Measurements from ENCODE around the gene CNTNAP5.
"Not testable (repeated sequence)": the region's sequence is repeated elsewhere in the genome, so short reads cannot be mapped to it uniquely, and the experiment has no call there.

CNTNAP5 gene

GRCh38 chr2:124353656-124354055 is 328.6 kb downstream of the CNTNAP5 start:
- ATAC-seq = no peak
- TF ChIP-seq ZFP3 (CRISPR knock-in tag; IDR thresholded peaks at IDR 0.05) (no peak), CSRNP3 (CRISPR knock-in tag; IDR thresholded peaks at IDR 0.05) (no peak), PATZ1 (CRISPR knock-in tag; IDR thresholded peaks at IDR 0.05; ENCODE audit: borderline replicate concordance) (no peak), ESRRG (CRISPR knock-in tag; IDR thresholded peaks at IDR 0.05) (no peak), SNAI2 (CRISPR knock-in tag; IDR thresholded peaks at IDR 0.05) (no peak), CREB5 (CRISPR knock-in tag; IDR thresholded peaks at IDR 0.05; ENCODE audit: low read depth) (no peak), OSR1 (CRISPR knock-in tag; IDR thresholded peaks at IDR 0.05) (no peak), GLIS3 (CRISPR knock-in tag; IDR thresholded peaks at IDR 0.05) (no peak)

- TF ChIP-seq CSRNP3 (CRISPR knock-in tag; IDR thresholded peaks at IDR 0.05) = no peak
- no peak for TF ChIP-seq TCF4 (CRISPR knock-in tag; IDR thresholded peaks at IDR 0.05; ENCODE audit: borderline replicate concordance)
- no peak for TF ChIP-seq PATZ1 (CRISPR knock-in tag; IDR thresholded peaks at IDR 0.05; ENCODE audit: borderline replicate concordance)
- TF ChIP-seq ZNF565 (CRISPR knock-in tag; conservative IDR thresholded peaks at IDR 0.05; ENCODE audit: low read depth) = no peak
- TF ChIP-seq RARB (CRISPR knock-in tag; IDR thresholded peaks at IDR 0.05) = no peak
- no peak for TF ChIP-seq ZFP3 (CRISPR knock-in tag; IDR thresholded peaks at IDR 0.05)
- TF ChIP-seq PPARA (CRISPR knock-in tag; IDR thresholded peaks at IDR 0.05; ENCODE audit: borderline replicate concordance) = no peak
- no peak for TF ChIP-seq GLIS3 (CRISPR knock-in tag; IDR thresholded peaks at IDR 0.05)
- TF ChIP-seq OSR1 (CRISPR knock-in tag; IDR thresholded peaks at IDR 0.05) = no peak
- TF ChIP-seq POU6F1 (CRISPR knock-in tag; IDR thresholded peaks at IDR 0.05; ENCODE audit: borderline replicate concordance, low read depth) = no peak
- no peak for TF ChIP-seq ZC3H10 (CRISPR knock-in tag; IDR thresholded peaks at IDR 0.05)
- TF ChIP-seq ZNF8 (CRISPR knock-in tag; IDR thresholded peaks at IDR 0.05) = no peak
- TF ChIP-seq ZFP30 (CRISPR knock-in tag; IDR thresholded peaks at IDR 0.05) = no peak
- TF ChIP-seq ARNTL (CRISPR knock-in tag; IDR thresholded peaks at IDR 0.05; ENCODE audit: borderline replicate concordance, low read depth) = no peak
- no peak for TF ChIP-seq BACH2 (CRISPR knock-in tag; IDR thresholded peaks at IDR 0.05; ENCODE audit: borderline replicate concordance)
- TF ChIP-seq SNAI2 (CRISPR knock-in tag; IDR thresholded peaks at IDR 0.05) = no peak
- ATAC-seq = no peak
Measured at GRCh38 chr2:124354466-124354865, 329.4 kb downstream of the CNTNAP5 start.

- ATAC-seq = not testable (repeated sequence)
Measured at GRCh38 chr2:124361966-124362365, 336.9 kb downstream of the CNTNAP5 start.

- ATAC-seq = no peak
- no peak for TF ChIP-seq TSHZ2 (CRISPR knock-in tag; IDR thresholded peaks at IDR 0.05)
- TF ChIP-seq BACH2 (CRISPR knock-in tag; IDR thresholded peaks at IDR 0.05; ENCODE audit: borderline replicate concordance) = no peak
- TF ChIP-seq ESRRG (CRISPR knock-in tag; IDR thresholded peaks at IDR 0.05) = no peak
- TF ChIP-seq ZNF8 (CRISPR knock-in tag; IDR thresholded peaks at IDR 0.05) = no peak
- no peak for TF ChIP-seq ISL1 (CRISPR knock-in tag; IDR thresholded peaks at IDR 0.05)
- no peak for TF ChIP-seq TCF4 (CRISPR knock-in tag; IDR thresholded peaks at IDR 0.05; ENCODE audit: borderline replicate concordance)
- TF ChIP-seq ZC3H10 (CRISPR knock-in tag; IDR thresholded peaks at IDR 0.05) = no peak
- TF ChIP-seq PATZ1 (CRISPR knock-in tag; IDR thresholded peaks at IDR 0.05; ENCODE audit: borderline replicate concordance) = no peak
- TF ChIP-seq CSDC2 (CRISPR knock-in tag; IDR thresholded peaks at IDR 0.05) = no peak
- no peak for TF ChIP-seq ARNTL (CRISPR knock-in tag; IDR thresholded peaks at IDR 0.05; ENCODE audit: borderline replicate concordance, low read depth)
- no peak for TF ChIP-seq SNAI2 (CRISPR knock-in tag; IDR thresholded peaks at IDR 0.05)
- no peak for TF ChIP-seq ZFP3 (CRISPR knock-in tag; IDR thresholded peaks at IDR 0.05)
Measured at GRCh38 chr2:124369181-124369580, 344.1 kb downstream of the CNTNAP5 start.

All from SK-N-SH treated with all-trans-retinoic acid at 6 μM for 48 hours (cell line).